Activated effector memory CD4-positive, alpha-beta T cell treated with Interleukin-2 at 50 U/mL for 16 hours (primary cell): ENCODE measurements around the gene HMOX1.
"Not testable (repeated sequence)": the region's sequence is repeated elsewhere in the genome, so short reads cannot be mapped to it uniquely, and the experiment has no call there.

Experiments used
- DNase-seq: peaks from one replicate; pipeline ENCODE4 v3.0.0-alpha.2; 2020

The HMOX1 gene

DNA sequence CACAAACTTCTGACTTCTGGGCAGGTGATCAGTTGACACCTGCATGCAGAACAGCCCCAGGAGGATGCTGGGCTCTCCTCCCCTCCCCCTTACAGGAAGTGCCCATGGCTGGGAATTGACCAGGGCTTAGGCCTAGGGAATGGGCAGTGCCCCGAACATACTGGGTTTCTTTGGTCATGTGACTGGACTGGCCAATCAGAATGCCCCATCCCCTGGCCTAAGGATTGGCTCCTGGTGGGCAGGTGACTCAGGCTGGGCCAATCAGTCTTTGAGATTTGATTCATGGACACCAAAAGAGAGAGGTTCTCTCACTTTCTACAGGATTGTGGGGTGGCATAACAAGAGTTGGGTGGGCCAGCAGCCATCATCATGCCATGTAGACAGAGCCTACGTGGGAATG, 56.2 kb downstream of the HMOX1 start:
- no peak for DNase-seq

DNA sequence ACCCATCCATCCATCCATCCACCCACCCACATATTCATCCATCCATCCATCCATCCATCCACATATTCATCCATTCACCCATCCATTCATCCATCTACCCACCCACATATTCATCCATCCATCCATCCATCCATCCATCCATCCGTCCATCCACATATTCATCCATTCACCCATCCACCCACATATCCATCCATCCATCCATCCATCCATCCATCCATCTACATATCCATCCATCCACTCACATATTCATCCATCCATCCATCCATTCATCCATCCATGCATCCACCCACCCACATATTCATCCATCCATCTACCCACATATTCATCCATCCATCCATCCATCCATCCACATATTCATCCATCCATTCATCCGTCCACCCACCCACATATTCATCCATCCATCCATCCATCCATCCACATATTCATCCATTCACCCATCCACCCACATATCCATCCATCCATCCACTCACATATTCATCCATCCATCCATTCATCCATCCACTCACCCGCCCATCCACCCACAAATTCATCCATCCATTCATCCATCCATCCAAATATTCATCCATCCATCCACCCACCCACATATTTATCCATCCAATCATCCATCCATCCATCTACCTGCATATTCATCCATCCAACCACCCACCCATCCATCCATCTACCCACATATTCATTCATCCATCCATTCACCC, 57.9 kb downstream of the HMOX1 start:
- not testable (repeated sequence) for DNase-seq

DNA sequence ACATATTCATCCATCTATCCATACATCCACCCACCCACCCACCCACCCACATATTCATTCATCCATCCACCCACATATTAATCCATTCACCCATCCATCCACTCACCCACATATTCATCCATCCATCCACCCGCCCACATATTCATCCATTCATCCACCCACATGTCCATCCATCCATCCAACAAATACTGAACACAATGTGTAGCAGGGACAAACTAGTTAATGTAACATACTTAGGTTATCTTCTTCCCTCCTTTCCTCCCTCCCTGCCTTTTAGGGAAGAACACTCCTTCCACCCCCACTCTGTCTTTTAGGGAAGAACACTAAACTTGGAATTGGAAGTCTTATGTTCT, 58.4 kb downstream of the HMOX1 start:
- no peak for DNase-seq

DNA sequence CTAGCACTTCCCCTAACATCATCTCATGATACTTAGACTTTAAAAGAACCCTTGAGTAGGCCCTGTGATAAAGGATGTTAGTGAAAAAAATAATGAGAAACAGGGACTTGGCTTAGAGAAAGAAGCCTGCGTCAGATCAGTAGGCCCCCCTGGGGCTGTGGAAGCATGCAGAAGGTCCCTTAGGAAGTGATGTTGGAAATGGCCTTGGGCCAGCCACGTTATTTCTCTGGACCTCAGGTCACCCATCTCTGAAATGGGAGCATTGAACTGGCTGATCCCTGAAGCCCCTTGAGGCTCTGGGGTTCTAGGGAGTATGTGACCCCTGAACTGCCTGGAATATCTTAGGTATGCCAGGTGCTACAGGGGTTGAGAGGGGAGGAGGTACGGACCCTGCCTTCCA, 59.2 kb downstream of the HMOX1 start:
- no peak for DNase-seq

DNA sequence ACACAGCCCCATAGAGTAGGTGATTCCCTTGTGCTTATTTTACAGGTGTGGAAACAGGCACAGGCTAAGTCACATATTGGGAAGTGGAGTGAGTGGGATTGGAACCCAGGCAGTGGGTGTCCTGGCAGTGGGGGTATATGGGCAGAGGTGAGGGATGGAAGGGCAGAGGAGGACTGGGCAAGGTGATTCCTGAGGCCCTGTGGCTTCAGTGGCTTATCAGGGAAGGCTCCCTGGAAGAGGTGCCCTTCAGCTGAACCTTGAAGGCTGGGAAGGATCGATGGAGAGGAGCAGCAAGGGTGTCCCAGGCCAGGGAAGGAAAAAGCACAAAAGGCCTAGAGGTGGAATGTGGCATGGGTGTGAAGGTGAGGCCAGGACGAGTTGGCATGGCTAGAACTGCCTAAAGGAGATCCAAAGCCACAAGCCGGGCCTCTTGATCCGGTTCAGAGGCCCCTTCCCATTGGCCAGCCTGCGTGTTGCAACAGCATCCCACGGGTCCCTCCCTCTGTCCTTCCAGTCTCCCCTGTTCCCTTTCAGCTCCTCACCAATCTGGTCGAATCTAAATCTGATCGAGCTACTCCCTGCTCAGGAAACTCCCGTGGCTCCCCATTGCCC, 60.7 kb downstream of the HMOX1 start:
- no peak for DNase-seq

DNA sequence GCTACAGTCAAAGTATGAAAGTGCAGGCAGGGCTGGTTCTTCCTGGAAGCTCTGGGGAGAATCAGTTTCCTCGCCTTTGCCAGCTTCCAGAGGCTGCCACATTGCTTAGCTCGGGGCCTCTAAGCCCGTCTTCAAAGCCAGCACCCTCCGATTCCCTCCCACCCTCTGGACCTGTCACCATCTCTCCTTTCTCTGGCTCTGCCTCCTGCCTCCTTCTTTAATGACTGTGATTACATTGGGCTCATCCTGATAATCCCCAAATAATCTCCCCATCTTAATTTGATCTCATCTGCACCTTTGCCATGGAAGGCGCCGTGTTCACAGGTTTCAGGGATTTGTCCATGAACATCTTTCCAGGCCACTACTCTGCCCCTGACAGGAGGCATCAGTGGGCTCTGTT, 61.6 kb downstream of the HMOX1 start:
- DNase-seq: no peak

DNA sequence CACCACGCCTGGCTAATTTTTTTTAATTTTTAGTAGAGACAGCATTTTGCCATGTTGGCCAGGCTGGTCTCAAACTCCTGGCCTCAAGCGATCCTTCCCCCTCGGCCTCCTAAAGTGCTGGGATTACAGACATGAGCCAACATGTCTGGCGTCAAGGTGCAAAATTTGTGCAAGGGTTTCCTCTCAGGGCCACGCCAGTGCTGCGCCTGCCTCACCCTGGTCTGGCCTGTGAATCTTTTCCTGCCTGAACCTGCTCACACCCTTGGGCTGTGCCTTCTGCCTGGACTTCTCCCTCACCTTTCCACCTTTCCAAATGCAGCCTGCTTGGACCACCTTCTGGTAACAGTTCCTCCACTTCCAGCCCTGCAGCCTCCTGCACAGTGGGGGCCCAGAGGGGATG, 62.4 kb downstream of the HMOX1 start:
- no peak for DNase-seq
